Liver (tissue), 9 donors: ENCODE measurements around the gene SEPTIN5. TPM values are rescaled to one million over a fixed set of nuclear protein-coding genes. Genes with fewer than 3 reads are reported as not detected.
A peak's percentile ranks its signal among the peaks of the same experiment; 100 is the strongest.

Experiments used
- DNase-seq: peaks from one replicate; pipeline ENCODE4 v3.0.0-alpha.2; 2017; ENCODE audit warnings: low spot score
- H3K27ac ChIP-seq, 2 donors: one replicate each; pipeline ENCODE4 v1.7.0; 2013; ENCODE audit warnings: inconsistent platforms in 2 of 2, low read length in 2 of 2, control low read depth in 1 of 2, low read depth in 1 of 2, mild to moderate bottlenecking in 1 of 2
- H3K27me3 ChIP-seq, 4 donors: one replicate each; pipeline versions ENCODE4 v1.6.1 to v1.7.0; 2013; ENCODE audit warnings: low read length in 3 of 4, inconsistent platforms in 1 of 4, mild to moderate bottlenecking in 1 of 4, moderate library complexity in 1 of 4; ENCODE audit not compliant: control insufficient read depth in 4 of 4, insufficient read depth in 4 of 4
- H3K36me3 ChIP-seq, 4 donors: one replicate each; pipeline versions ENCODE4 v1.6.1 to v1.7.0; 2013; ENCODE audit warnings: low read length in 3 of 4, mild to moderate bottlenecking in 3 of 4, low read depth in 1 of 4, moderate library complexity in 1 of 4; ENCODE audit not compliant: control insufficient read depth in 4 of 4, insufficient read depth in 3 of 4
- H3K4me1 ChIP-seq, 4 donors: one replicate each; pipeline versions ENCODE4 v1.6.1 to v1.7.0; 2013; ENCODE audit warnings: low read length in 3 of 4, mild to moderate bottlenecking in 3 of 4, moderate library complexity in 1 of 4; ENCODE audit not compliant: control insufficient read depth in 4 of 4, insufficient read depth in 4 of 4
- H3K4me3 ChIP-seq, 3 donors: one replicate each; pipeline versions ENCODE4 v1.6.1 to v1.7.0; 2013; ENCODE audit warnings: low read length in 3 of 3, control low read depth in 1 of 3, low read depth in 1 of 3, mild to moderate bottlenecking in 1 of 3
- H3K9ac ChIP-seq, 2 donors: one replicate each; pipeline ENCODE4 v1.7.0; 2013; ENCODE audit warnings: low read length in 2 of 2, mild to moderate bottlenecking in 2 of 2, moderate library complexity in 2 of 2, control low read depth in 1 of 2, low read depth in 1 of 2
- H3K9me3 ChIP-seq, 4 donors: one replicate each; pipeline versions ENCODE4 v1.6.1 to v1.7.0; 2013; ENCODE audit warnings: low read length in 3 of 4; ENCODE audit not compliant: control insufficient read depth in 4 of 4
- CTCF ChIP-seq: fragments of 150-350 bp; IDR thresholded peaks from 2 replicates; pipeline ENCODE4 v1.5.1; 2017; ENCODE audit warnings: improper control_type of control experiment, low read depth, low read length; ENCODE audit not compliant: missing input control
- GABPA ChIP-seq, 2 donors: IDR thresholded peaks in 1 of 2; conservative IDR thresholded peaks in 1 of 2; 2 replicates each; pipeline ENCODE4 v1.6.1; 2016; ENCODE audit warnings: antibody characterized with exemption in 2 of 2, mild to moderate bottlenecking in 1 of 2, moderate library complexity in 1 of 2
- HNF4A ChIP-seq, 2 donors: conservative IDR thresholded peaks; 2 replicates each; pipeline ENCODE4 v1.6.1; 2016; ENCODE audit warnings: antibody characterized with exemption in 2 of 2, mild to moderate bottlenecking in 2 of 2
- HNF4G ChIP-seq: IDR thresholded peaks from 2 replicates; pipeline ENCODE4 v1.6.1; 2016; ENCODE audit warnings: antibody characterized with exemption
- MAX ChIP-seq: IDR thresholded peaks from 2 replicates; pipeline ENCODE4 v1.6.1; 2016; ENCODE audit warnings: antibody characterized with exemption
- RAD21 ChIP-seq, 2 donors: IDR thresholded peaks; 2 replicates each; pipeline ENCODE4 v1.6.1; 2016; ENCODE audit warnings: antibody characterized with exemption in 2 of 2, mild to moderate bottlenecking in 2 of 2
- SP1 ChIP-seq: IDR thresholded peaks from 2 replicates; pipeline ENCODE4 v1.6.1; 2018; ENCODE audit warnings: antibody characterized with exemption, mild to moderate bottlenecking
- WGBS: extraction: QIAGEN DNeasy Blood & Tissue Kit; methylation state at CpG from one replicate; pipeline ENCODE4 v1.1.7; 2013; 5-methylcytosine and 5-hydroxymethylcytosine counted together
- polyA plus RNA-seq, 2 donors: library from polyadenylated mRNA; stranded (reverse) in 1 of 2; unstranded in 1 of 2; fragments of 200-250 nt in 1 of 2; fragments of >200 nt in 1 of 2; fragmentation: Nextera tagmentation in 1 of 2; extraction: Ambion mirVana in 1 of 2; gene quantifications; one replicate each; pipeline versions ENCODE4 v1.2.1 to v1.2.3, GENCODE V29; 2013 to 2015
- total RNA-seq, 2 donors: library from RNA; depleted of rRNA; stranded (reverse); fragments of >200 nt; gene quantifications; one replicate each; pipeline ENCODE4 v1.2.3, GENCODE V29; 2014
- TF ChIP-seq, protein P1 (sequence below): IDR thresholded peaks from 2 replicates; pipeline ENCODE4 v1.6.1; 2016; ENCODE audit warnings: antibody characterized with exemption
- TF ChIP-seq, protein P2 (sequence below): IDR thresholded peaks from 2 replicates; pipeline ENCODE4 v1.6.1; 2016; ENCODE audit warnings: antibody characterized with exemption, mild to moderate bottlenecking
- donor health status: healthy.
- donor health status: healthy.
- donor health status: healthy.
- donor health status: healthy.
- donor health status: healthy.

The SEPTIN5 gene
- total and polyA plus RNA-seq, 4 donors, result 0.26 to 3.5 (median 2.8) TPM

DNA sequence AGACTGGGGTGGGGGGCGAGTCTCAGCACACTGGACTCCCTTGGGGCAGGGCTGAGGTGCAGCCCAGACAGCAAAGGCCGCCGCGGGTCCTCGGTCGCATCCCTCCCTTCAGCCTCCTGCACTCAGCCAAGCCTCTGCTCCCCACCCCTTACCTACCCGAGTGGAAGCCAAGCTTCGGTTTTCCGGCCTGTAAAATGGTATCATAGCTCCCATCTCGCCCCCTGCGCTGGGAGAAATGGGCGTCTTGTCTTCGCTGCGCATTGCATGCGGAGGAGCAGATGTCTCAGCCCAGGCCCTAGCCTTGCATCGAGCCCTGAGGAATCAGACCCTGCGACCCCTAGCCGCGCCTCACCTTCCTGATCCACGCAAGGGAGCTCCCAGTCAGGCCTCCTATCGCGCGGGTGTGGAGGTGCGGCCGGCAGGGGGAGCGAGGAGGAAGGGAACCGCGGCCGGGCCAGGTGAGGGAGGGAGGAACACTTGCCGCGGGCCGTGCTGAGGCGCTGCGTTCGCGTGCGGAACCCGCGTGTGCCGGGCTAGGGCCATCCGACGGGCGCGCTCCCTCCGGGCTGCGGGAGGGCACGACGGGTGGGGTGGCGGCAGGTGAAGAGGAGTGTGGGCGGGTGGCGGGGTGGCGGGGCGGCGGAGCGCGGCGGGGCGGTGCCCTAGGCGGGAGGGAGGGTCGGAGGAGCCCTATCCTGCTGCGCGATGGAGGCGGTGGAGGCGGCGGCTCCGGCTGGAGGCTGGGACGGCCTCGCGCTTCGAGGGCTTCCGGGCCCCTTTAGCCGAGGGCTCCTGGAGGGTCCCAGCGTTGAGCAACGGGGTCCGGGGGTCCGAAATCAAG, 42.2 kb downstream of the SEPTIN5 start:
- H3K4me1 ChIP-seq, result peaks cover 8 to 31% (median 13%) of the 10 kb centered on the region in 4 donors
- WGBS, result 5% methylated on average over 76 of the region's 76 CpGs

More for the DNA sequence above, 42.2 kb downstream of the SEPTIN5 start:
- no peak for DNase-seq
- Histone ChIP-seq H3K27me3 (peaks cover 4 to 15% (median 12%) of the 10 kb centered on the region in 4 donors), H3K9me3 (no peaks in the 10 kb centered on the region), H3K9ac (no peak overlapping the region), H3K4me3 (peak overlapping the region in 1 of 3 donors; percentile 43), H3K36me3 (no peaks in the 10 kb centered on the region), H3K27ac (no peak overlapping the region)
- TF ChIP-seq, protein P1, sequence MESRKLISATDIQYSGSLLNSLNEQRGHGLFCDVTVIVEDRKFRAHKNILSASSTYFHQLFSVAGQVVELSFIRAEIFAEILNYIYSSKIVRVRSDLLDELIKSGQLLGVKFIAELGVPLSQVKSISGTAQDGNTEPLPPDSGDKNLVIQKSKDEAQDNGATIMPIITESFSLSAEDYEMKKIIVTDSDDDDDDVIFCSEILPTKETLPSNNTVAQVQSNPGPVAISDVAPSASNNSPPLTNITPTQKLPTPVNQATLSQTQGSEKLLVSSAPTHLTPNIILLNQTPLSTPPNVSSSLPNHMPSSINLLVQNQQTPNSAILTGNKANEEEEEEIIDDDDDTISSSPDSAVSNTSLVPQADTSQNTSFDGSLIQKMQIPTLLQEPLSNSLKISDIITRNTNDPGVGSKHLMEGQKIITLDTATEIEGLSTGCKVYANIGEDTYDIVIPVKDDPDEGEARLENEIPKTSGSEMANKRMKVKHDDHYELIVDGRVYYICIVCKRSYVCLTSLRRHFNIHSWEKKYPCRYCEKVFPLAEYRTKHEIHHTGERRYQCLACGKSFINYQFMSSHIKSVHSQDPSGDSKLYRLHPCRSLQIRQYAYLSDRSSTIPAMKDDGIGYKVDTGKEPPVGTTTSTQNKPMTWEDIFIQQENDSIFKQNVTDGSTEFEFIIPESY, result no peak
- TF ChIP-seq HNF4A (conservative IDR thresholded peaks at IDR 0.05) (no peak), HNF4G (no peak), GABPA (IDR thresholded peaks at IDR 0.05 in 1 of 2, conservative IDR thresholded peaks at IDR 0.05 in 1 of 2) (no peak), CTCF (peak; percentile 58), RAD21 (IDR thresholded peaks at IDR 0.05) (peak; percentile 71 to 83), SP1 (no peak), MAX (no peak)
- TF ChIP-seq, protein P2, sequence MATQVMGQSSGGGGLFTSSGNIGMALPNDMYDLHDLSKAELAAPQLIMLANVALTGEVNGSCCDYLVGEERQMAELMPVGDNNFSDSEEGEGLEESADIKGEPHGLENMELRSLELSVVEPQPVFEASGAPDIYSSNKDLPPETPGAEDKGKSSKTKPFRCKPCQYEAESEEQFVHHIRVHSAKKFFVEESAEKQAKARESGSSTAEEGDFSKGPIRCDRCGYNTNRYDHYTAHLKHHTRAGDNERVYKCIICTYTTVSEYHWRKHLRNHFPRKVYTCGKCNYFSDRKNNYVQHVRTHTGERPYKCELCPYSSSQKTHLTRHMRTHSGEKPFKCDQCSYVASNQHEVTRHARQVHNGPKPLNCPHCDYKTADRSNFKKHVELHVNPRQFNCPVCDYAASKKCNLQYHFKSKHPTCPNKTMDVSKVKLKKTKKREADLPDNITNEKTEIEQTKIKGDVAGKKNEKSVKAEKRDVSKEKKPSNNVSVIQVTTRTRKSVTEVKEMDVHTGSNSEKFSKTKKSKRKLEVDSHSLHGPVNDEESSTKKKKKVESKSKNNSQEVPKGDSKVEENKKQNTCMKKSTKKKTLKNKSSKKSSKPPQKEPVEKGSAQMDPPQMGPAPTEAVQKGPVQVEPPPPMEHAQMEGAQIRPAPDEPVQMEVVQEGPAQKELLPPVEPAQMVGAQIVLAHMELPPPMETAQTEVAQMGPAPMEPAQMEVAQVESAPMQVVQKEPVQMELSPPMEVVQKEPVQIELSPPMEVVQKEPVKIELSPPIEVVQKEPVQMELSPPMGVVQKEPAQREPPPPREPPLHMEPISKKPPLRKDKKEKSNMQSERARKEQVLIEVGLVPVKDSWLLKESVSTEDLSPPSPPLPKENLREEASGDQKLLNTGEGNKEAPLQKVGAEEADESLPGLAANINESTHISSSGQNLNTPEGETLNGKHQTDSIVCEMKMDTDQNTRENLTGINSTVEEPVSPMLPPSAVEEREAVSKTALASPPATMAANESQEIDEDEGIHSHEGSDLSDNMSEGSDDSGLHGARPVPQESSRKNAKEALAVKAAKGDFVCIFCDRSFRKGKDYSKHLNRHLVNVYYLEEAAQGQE, result no peak
